HG03025 (cell line): ENCODE results near the gene CDH15.

ENCODE experiments used
- ATAC-seq: cut with Tn5 transposase; IDR thresholded peaks from one replicate; pipeline ENCODE4 v1.9.1; 2021; ENCODE audit warnings: mild to moderate bottlenecking, moderate library complexity; ENCODE audit not compliant: unreplicated experiment, low FRiP score

The CDH15 gene

GRCh38 chr16:89197633-89198416 is 26.3 kb downstream of the CDH15 start:
- no peak for ATAC-seq

- ATAC-seq, result no peak
Observed at GRCh38 chr16:89198417-89199240, 27.1 kb downstream of the CDH15 start.

GRCh38 chr16:89199241-89200123 is 27.9 kb downstream of the CDH15 start:
- no peak for ATAC-seq

- ATAC-seq, result no peak
Observed at GRCh38 chr16:89200124-89200849, 28.7 kb downstream of the CDH15 start, which contains the start of gene SLC22A31. Gene SLC22A31 (minus strand): TSS chr16:89200537. CDS start chr16:89200501, 36 bp downstream.

- no peak for ATAC-seq
Observed at GRCh38 chr16:89200850-89201411, 29.4 kb downstream of the CDH15 start.

GRCh38 chr16:89201439-89202377 is 30.2 kb downstream of the CDH15 start:
- no peak for ATAC-seq

- no peak for ATAC-seq
Observed at GRCh38 chr16:89202422-89203215, 31.1 kb downstream of the CDH15 start.

GRCh38 chr16:89207993-89208392 is 36.4 kb downstream of the CDH15 start:
- no peak for ATAC-seq

GRCh38 chr16:89209522-89210044 is 38.0 kb downstream of the CDH15 start:
- no peak for ATAC-seq

- ATAC-seq, result no peak
Observed at GRCh38 chr16:89210165-89210903, 38.8 kb downstream of the CDH15 start.

- no peak for ATAC-seq
Observed at GRCh38 chr16:89210904-89211515, 39.5 kb downstream of the CDH15 start.

- no peak for ATAC-seq
Observed at GRCh38 chr16:89216315-89217137, 45.0 kb downstream of the CDH15 start.

- no peak for ATAC-seq
Observed at GRCh38 chr16:89217138-89217387, 45.5 kb downstream of the CDH15 start.

- no peak for ATAC-seq
Observed at GRCh38 chr16:89217388-89218191, 46.0 kb downstream of the CDH15 start, which contains the start of gene ZNF778. Gene ZNF778 (plus strand): TSS chr16:89217703. CDS start chr16:89221128, 3,425 bp downstream.

GRCh38 chr16:89219365-89219764 is 47.8 kb downstream of the CDH15 start:
- no peak for ATAC-seq
